ENCODE measurements around the gene CX3CR1.

CX3CR1 gene

GRCh38 chr3:39313289-39313688 is 33.5 kb upstream of the CX3CR1 start:
- Histone ChIP-seq H3K9me2 (replicated peaks; ENCODE audit: control insufficient read depth, low read length) (no peaks in the 10 kb centered on the region), H3K4me3 (ENCODE audit: low read length) (no peak overlapping the region), H3K79me2 (ENCODE audit: control insufficient read depth, low read length) (no peaks in the 10 kb centered on the region), H3K36me3 (ENCODE audit: control insufficient read depth, low read length) (no peaks in the 10 kb centered on the region), H3F3A (ENCODE audit: control insufficient read depth, insufficient read depth) (no peaks in the 10 kb centered on the region), H3K4me2 (ENCODE audit: low read length) (no peak overlapping the region), H3K9me3 (ENCODE audit: control insufficient read depth, insufficient read depth, low read length) (peaks cover 7% of the 10 kb centered on the region; the same call in 1 of the 2 replicates), H3K4me1 (ENCODE audit: control insufficient read depth, low read length) (no peaks in the 10 kb centered on the region), H4K20me1 (ENCODE audit: control insufficient read depth, insufficient read depth, low read depth, low read length) (no peaks in the 10 kb centered on the region), H3K27me3 (ENCODE audit: control insufficient read depth, low read length) (no peaks in the 10 kb centered on the region), H3K27ac (ENCODE audit: low read depth, low read length) (no peak overlapping the region)
- TF ChIP-seq EZH2phosphoT487 (IDR thresholded peaks at IDR 0.05; ENCODE audit: borderline replicate concordance, low read length): no peak
- no peak for TF ChIP-seq CTCF (IDR thresholded peaks at IDR 0.05; ENCODE audit: low read depth, low read length, poor library complexity, severe bottlenecking)

- Histone ChIP-seq H3K4me2 (ENCODE audit: low read length) (no peak overlapping the region), H3K9me2 (replicated peaks; ENCODE audit: control insufficient read depth, low read length) (no peaks in the 10 kb centered on the region), H3K9me3 (ENCODE audit: control insufficient read depth, insufficient read depth, low read length) (peaks cover 18% of the 10 kb centered on the region; the same call in 1 of the 2 replicates), H3K36me3 (ENCODE audit: control insufficient read depth, low read length) (no peaks in the 10 kb centered on the region), H3F3A (ENCODE audit: control insufficient read depth, insufficient read depth) (no peaks in the 10 kb centered on the region), H3K27ac (ENCODE audit: low read depth, low read length) (no peak overlapping the region), H4K20me1 (ENCODE audit: control insufficient read depth, insufficient read depth, low read depth, low read length) (no peaks in the 10 kb centered on the region), H3K4me1 (ENCODE audit: control insufficient read depth, low read length) (no peaks in the 10 kb centered on the region), H3K27me3 (ENCODE audit: control insufficient read depth, low read length) (no peaks in the 10 kb centered on the region; the same call in 1 of the 2 replicates), H3K79me2 (ENCODE audit: control insufficient read depth, low read length) (no peaks in the 10 kb centered on the region), H3K4me3 (ENCODE audit: low read length) (no peak overlapping the region)
- no peak for TF ChIP-seq CTCF (IDR thresholded peaks at IDR 0.05; ENCODE audit: low read depth, low read length, poor library complexity, severe bottlenecking)
- TF ChIP-seq EZH2phosphoT487 (IDR thresholded peaks at IDR 0.05; ENCODE audit: borderline replicate concordance, low read length): no peak
Observed at GRCh38 chr3:39302178-39302577, 22.3 kb upstream of the CX3CR1 start.

GRCh38 chr3:39299279-39299678 is 19.4 kb upstream of the CX3CR1 start:
- Histone ChIP-seq H3K36me3 (ENCODE audit: control insufficient read depth, low read length) (no peaks in the 10 kb centered on the region), H3K27me3 (ENCODE audit: control insufficient read depth, low read length) (no peaks in the 10 kb centered on the region; the same call in 1 of the 2 replicates), H3K9me2 (replicated peaks; ENCODE audit: control insufficient read depth, low read length) (no peaks in the 10 kb centered on the region), H3F3A (ENCODE audit: control insufficient read depth, insufficient read depth) (no peaks in the 10 kb centered on the region), H3K27ac (ENCODE audit: low read depth, low read length) (no peak overlapping the region), H3K79me2 (ENCODE audit: control insufficient read depth, low read length) (no peaks in the 10 kb centered on the region), H3K9me3 (ENCODE audit: control insufficient read depth, insufficient read depth, low read length) (peaks cover 18% of the 10 kb centered on the region; the same call in 1 of the 2 replicates), H3K4me2 (ENCODE audit: low read length) (no peak overlapping the region), H3K4me1 (ENCODE audit: control insufficient read depth, low read length) (no peaks in the 10 kb centered on the region), H4K20me1 (ENCODE audit: control insufficient read depth, insufficient read depth, low read depth, low read length) (no peaks in the 10 kb centered on the region), H3K4me3 (ENCODE audit: low read length) (no peak overlapping the region)
- TF ChIP-seq EZH2phosphoT487 (IDR thresholded peaks at IDR 0.05; ENCODE audit: borderline replicate concordance, low read length) (no peak), CTCF (IDR thresholded peaks at IDR 0.05; ENCODE audit: low read depth, low read length, poor library complexity, severe bottlenecking) (no peak)
